ENCODE measurements around the gene SNAI3. TPM values are rescaled to one million over a fixed set of nuclear protein-coding genes. Genes with fewer than 3 reads are reported as not detected.

SNAI3 gene
- total RNA-seq, 1 experiment from 2014 or later = 0.88 TPM

GRCh38 chr16:88646345-88647034 lies 39.8 kb downstream of the SNAI3 start:
- in situ Hi-C loops (cut with HindIII; ENCODE audit: low pct_unique_long_range_greater_than_20kb, low sequenced_read_pairs) = no loop called here
- no peak for DNase-seq (ENCODE audit: low read depth)

GRCh38 chr16:88645941-88646340 lies 40.4 kb downstream of the SNAI3 start:
- in situ Hi-C loops (cut with HindIII; ENCODE audit: low pct_unique_long_range_greater_than_20kb, low sequenced_read_pairs) = no loop called here
- DNase-seq (ENCODE audit: low read depth) = no peak

- in situ Hi-C loops (cut with HindIII; ENCODE audit: low pct_unique_long_range_greater_than_20kb, low sequenced_read_pairs) = no loop called here
- DNase-seq (ENCODE audit: low read depth) = no peak
Measured at GRCh38 chr16:88645455-88645854, 40.9 kb downstream of the SNAI3 start.

GRCh38 chr16:88643644-88643932 lies 42.7 kb downstream of the SNAI3 start:
- in situ Hi-C loops (cut with HindIII; ENCODE audit: low pct_unique_long_range_greater_than_20kb, low sequenced_read_pairs) = no loop called here
- DNase-seq (ENCODE audit: low read depth) = no peak

- in situ Hi-C loops (cut with HindIII; ENCODE audit: low pct_unique_long_range_greater_than_20kb, low sequenced_read_pairs) = no loop called here
Measured at GRCh38 chr16:88642881-88643643, 43.2 kb downstream of the SNAI3 start.

GRCh38 chr16:88640498-88641247 lies 45.6 kb downstream of the SNAI3 start:
- DNase-seq (ENCODE audit: low read depth) = no peak
- in situ Hi-C loops (cut with HindIII; ENCODE audit: low pct_unique_long_range_greater_than_20kb, low sequenced_read_pairs) = no loop called here

More at GRCh38 chr16:88642881-88643643, 43.2 kb downstream of the SNAI3 start:
- no peak for DNase-seq (ENCODE audit: low read depth)

GRCh38 chr16:88640039-88640495 lies 46.2 kb downstream of the SNAI3 start:
- in situ Hi-C loops (cut with HindIII; ENCODE audit: low pct_unique_long_range_greater_than_20kb, low sequenced_read_pairs) = no loop called here
- no peak for DNase-seq (ENCODE audit: low read depth)

GRCh38 chr16:88639231-88640038 lies 46.9 kb downstream of the SNAI3 start:
- no peak for DNase-seq (ENCODE audit: low read depth)
- in situ Hi-C loops (cut with HindIII; ENCODE audit: low pct_unique_long_range_greater_than_20kb, low sequenced_read_pairs) = no loop called here

- DNase-seq (ENCODE audit: low read depth) = no peak
- in situ Hi-C loops (cut with HindIII; ENCODE audit: low pct_unique_long_range_greater_than_20kb, low sequenced_read_pairs) = no loop called here
Measured at GRCh38 chr16:88638323-88639230, 47.7 kb downstream of the SNAI3 start, which contains the start of gene IL17C. TSS of gene IL17C (plus strand) at chr16:88638572. CDS start at chr16:88638642, 70 bp downstream.

GRCh38 chr16:88636488-88637265 lies 49.6 kb downstream of the SNAI3 start:
- in situ Hi-C loops (cut with HindIII; ENCODE audit: low pct_unique_long_range_greater_than_20kb, low sequenced_read_pairs) = no loop called here
- DNase-seq (ENCODE audit: low read depth) = no peak

GRCh38 chr16:88635671-88636319 lies 50.5 kb downstream of the SNAI3 start:
- in situ Hi-C loops (cut with HindIII; ENCODE audit: low pct_unique_long_range_greater_than_20kb, low sequenced_read_pairs) = no loop called here
- no peak for DNase-seq (ENCODE audit: low read depth)

GRCh38 chr16:88634994-88635670 lies 51.2 kb downstream of the SNAI3 start:
- in situ Hi-C loops (cut with HindIII; ENCODE audit: low pct_unique_long_range_greater_than_20kb, low sequenced_read_pairs) = no loop called here
- DNase-seq (ENCODE audit: low read depth) = no peak

GRCh38 chr16:88634141-88634993 lies 51.9 kb downstream of the SNAI3 start:
- in situ Hi-C loops (cut with HindIII; ENCODE audit: low pct_unique_long_range_greater_than_20kb, low sequenced_read_pairs) = no loop called here
- DNase-seq (ENCODE audit: low read depth) = no peak

- DNase-seq (ENCODE audit: low read depth) = peak; percentile 48
- in situ Hi-C loops (cut with HindIII; ENCODE audit: low pct_unique_long_range_greater_than_20kb, low sequenced_read_pairs) = no loop called here
Measured at GRCh38 chr16:88633684-88634140, 52.6 kb downstream of the SNAI3 start.

GRCh38 chr16:88632587-88632930 lies 53.7 kb downstream of the SNAI3 start:
- in situ Hi-C loops (cut with HindIII; ENCODE audit: low pct_unique_long_range_greater_than_20kb, low sequenced_read_pairs) = no loop called here
- no peak for DNase-seq (ENCODE audit: low read depth)
